Cortex of kidney (tissue), 1 donor: Measurements from ENCODE around the gene CFAP73.

Source experiments
- DNase-seq: peaks from one replicate; lab custom pipeline; 2025; lab: John Stamatoyannopoulos, UW

Gene CFAP73

DNA sequence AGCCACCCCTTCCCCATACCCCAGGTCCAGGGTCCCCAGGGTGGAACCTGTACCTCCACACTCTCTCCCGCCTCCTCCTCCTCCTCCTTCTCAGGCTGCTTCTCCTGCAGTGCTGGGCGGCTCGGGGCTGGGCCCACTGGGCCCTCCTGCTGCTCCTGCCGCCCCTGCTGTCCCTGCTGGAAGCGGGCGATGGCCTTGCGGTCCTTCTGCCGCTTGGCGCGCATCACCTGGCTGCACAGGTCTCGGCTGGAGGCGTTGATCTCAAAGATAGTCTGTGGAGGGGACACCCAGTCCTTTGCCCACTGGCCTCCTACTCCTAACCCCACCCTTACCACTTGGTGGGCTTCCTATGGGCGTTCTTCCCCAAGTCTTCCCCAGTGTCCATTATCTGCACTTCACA is 14.5 kb downstream of the CFAP73 start:
- no peak for DNase-seq

DNA sequence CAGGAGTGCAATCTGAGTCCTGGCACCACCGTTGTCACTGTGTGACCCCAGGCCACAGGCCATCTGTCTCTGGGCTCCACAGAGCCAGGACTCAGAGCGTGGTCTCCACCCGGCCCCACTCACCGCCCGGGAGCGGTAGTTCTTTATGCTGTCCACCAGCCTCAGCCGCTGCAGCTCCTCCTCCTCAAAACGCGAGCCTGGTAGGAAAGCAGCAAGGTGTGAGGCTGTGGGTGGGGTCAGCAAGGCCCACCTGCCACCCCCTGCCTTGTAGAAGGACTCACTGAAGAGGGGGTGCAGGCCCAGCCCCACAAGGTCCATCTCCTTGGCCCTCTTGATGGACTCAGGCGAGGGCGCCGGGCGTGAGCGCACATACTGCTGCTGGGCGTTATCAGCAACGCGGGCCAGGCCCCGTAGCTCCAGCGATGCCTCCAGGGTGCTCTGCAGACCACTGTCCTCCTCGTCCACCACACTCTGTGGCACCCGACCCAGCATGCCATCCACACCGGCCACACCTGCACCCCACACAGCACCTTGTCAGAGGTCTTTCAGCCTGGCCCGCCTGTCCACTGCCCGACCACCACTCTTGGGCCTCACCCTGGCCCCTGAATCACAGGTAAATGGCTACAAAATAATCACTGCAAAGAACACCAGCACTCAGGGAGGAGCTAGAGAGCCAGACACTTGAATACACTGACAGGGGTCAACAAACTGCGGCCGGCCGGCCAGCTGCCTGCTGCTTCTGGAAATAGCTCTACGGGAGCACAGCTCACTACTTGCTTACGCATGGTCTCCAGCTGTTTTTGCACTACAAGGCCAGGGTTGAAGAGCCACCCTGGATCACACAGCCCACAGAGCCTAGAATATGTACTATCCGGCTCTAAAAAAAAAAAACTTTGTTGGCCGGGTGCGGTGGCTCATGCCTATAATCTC is 16.3 kb downstream of the CFAP73 start:
- no peak for DNase-seq

DNA sequence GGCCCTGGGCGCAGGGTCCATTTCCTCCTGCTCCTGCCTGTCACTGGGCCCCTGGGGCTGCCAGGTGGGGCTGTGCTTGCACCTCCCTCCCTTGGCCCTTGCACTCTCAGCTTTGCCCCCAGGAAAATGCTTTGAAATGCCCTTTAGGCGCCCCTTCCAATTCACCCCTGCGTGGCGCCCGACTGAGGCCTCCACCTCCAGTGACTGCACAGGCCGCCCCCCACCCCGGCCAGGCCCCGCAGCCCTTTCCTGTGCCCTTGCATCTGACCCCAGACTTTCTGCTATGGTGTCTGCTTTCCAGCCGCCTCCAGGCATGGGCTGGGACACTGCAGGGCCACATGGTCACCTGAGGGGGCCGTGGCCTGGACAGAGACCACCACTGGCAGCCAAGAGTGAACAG is 18.3 kb downstream of the CFAP73 start:
- DNase-seq = no peak

DNA sequence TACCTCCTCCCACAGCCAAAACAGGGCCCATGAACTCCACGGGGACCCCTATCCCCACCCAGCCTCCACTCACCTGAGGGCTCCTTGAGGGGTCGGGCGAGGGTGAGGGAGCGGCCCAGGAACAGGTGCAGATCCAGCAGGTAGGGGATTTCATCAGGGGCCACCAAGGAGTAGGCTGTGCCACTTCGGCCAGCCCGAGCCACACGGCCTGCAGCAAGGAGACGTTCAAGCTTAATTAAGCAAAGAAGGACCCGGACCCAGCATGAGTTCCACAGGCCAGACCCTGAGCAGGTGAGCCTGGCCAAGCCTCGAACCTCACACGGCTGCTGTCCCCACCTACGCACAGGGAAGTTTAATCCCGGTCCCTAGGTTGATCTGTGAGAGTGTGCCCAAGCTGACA is 20.2 kb downstream of the CFAP73 start:
- DNase-seq = no peak

DNA sequence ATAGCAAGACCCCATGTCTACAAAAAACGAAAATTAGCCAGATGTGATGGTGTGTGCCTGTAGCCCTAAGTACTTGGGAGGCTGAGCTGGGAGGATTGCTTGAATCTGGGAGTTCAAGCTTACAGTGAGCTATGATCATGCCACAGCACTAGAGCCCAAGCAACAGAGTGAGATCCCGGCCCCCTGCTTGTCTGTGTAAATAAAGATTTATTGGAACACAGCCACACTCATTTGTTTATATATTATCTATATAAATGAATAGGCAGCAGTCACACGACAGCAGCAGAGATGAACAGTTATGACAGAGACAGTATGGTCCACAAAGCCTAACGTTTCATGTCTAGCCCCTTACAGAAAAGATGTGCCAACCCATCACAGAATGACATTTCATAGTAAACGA is 20.9 kb downstream of the CFAP73 start:
- no peak for DNase-seq

DNA sequence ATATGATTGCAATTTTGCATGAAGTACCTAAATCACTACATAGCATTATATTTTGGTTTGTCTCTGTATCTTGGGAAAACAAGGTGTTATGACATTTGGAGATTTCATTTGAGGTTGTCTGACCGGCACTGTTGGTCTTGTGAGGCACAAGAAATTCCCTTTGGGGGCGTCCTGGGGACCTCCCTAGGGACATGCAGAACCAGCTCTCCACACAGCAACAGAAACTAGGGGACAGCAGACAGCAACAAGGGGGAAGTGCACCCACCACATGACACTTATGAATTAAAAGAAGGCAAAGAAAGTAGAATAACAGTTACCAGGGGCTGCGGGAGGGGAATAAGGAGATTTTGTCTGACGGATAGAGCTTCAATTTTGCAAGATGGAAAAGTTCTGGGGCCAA is 21.4 kb downstream of the CFAP73 start:
- no peak for DNase-seq

DNA sequence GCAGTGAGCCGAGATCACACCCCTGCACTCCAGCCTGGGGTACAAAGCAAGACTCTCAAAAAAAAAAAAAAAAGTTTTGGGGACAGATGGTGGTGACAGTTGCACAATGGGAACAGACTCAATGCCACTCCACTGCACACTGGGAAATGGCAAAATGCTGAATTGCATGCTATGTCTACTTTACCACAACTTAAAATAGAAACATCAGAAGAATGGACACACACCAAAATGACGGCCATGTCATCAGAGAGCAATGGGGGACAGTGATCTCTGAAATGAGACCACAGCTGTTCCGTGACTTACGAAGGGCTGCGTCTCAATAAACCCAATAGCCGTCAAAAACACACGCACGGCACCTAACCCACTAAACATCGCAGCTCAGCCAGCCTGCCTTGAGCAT is 22.0 kb downstream of the CFAP73 start:
- DNase-seq = no peak

DNA sequence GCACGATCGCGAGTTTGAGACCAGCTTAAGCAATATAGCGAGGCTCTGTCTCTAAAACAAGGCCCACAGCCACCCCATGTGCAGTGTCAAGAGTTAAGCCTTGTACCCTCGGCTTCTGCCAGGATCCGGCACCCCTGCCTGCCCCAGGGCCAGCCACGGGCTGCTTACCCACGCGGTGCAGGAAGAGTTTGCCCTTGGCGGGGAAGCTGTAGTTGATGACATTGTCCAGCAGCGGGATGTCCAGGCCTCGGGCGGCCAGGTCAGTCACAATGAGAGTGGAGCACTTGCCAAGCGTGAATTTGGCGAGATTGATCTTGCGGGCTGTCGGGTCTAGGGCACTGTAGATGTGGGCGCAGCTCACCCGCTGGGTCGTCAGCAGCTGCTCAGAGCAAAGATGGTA is 22.7 kb downstream of the CFAP73 start:
- no peak for DNase-seq

DNA sequence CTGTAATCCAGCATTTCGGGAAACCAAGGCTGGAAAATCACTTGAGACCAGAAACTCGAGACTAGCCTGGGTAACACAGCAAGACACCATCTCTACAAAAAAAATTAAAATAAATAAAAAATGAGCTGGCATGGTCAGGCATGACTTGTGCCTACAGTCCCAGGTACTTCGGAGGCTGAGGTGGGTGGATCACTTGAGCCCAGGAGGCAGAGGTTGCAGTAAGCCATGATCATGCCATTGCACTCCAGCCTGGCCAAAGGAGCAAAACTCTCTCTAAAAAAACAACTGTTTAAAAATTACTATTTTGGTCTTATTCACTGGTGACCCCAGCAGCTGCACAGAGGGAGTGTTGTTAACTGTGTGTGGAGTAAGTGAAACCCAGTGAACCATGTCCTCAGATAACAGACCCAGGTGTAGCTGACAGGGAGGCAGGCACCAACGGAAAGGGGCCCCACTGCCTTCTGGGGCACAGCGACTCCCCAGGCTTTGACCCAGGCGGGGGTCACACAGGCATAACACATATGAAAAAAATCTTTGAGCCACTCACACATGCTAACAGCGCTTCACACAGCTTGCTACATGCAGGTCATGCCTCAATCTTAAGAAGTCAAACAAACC is 23.7 kb downstream of the CFAP73 start:
- no peak for DNase-seq

DNA sequence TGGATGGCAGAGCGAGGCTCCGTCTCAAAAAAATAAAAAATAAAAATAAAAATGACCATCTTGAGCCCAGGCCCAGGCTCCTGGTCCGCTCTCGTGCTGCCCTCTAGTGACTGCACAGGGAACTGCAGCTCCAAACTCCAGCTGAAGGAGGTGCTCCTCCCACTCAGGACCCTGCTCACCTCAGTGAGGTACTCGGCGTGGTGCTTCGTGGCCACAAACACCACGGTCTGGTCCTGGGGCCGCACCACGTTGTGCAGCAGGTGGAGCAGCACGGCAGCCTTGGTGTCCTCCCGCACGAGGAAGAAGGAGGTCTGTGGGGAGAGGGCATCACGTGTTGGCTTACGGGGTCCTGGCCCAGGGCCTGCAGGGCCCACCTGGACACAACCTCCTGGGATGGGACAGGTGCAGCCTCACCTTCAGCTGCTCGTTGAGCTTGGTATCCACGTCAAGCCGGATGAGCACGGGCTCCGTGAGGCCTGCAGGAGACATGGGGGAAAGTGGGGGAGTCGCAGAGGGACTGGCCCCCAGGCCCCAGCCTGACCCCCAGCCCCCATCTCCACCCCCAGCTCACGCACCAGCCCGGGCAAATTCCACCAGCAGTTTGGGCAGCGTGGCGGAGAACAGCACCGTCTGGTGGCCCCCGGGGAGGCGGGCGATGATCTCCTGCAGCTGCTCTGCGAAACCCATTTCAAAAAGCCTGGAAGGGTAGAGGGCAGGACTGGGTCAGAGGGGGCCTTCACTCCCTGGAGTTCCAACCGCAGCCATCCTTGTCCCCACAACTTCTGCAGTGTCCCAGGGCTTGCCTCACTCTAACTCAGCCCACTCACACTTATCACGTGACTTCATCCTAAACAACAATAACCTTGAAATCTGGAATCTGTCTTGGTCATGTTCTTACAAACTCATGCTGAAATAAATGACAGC is 25.2 kb downstream of the CFAP73 start:
- no peak for DNase-seq

DNA sequence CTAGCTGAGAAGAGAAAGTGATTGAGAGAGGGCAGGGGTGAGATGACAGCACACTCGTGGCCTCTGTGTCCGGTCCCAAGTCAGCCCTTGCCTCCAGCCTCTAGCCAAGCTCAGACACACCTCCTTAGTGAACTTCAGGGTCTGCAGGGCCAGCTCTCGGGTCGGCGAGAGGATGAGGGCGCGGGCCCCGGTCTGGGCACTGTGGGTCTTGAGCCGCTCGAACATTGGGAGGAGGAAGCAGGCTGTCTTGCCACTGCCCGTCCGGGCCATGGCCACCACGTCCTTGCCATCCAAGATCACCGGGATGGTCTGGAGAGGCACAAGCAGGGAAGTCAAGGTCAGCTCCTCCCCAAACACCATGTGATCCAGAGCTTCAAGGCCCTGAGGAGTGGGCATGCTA is 29.5 kb downstream of the CFAP73 start:
- DNase-seq = no peak

DNA sequence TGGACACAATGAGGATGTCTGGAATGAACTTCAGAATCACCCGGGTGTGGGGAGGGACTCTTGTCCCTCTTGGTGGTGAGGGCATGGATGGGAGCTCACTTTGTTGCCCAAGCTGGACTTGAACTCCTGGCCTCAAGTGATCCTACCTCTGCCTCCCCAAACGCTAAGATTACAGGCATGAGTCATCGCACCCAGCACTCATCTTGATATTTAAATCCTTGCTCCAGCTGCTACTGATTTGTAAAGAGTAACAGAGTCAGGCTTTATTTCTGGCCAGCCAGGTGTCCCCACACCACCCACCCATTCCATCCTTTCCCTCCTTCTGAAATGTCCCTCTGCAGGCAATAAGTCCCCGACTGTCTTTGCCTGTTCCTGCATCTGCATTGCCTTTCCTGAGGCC is 30.8 kb downstream of the CFAP73 start:
- no peak for DNase-seq

DNA sequence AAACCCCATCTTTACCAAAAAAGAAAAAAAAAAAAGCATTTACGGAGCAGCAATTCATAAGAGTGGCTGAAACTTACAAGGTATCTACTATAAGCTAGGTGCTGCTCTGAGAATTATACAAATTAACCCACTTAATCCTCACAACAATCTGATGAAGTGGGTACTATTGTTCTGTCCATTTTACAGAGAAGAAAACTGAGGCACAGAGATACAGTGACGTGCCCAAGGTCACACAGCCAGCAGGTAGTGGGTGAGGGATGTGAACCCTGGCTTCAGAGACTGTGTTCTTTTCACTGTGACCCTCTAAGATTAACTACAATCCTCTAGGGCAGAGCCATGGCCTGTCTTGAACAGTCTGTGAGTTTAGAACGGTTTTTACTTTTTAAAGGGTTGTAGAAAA is 32.5 kb downstream of the CFAP73 start:
- no peak for DNase-seq

DNA sequence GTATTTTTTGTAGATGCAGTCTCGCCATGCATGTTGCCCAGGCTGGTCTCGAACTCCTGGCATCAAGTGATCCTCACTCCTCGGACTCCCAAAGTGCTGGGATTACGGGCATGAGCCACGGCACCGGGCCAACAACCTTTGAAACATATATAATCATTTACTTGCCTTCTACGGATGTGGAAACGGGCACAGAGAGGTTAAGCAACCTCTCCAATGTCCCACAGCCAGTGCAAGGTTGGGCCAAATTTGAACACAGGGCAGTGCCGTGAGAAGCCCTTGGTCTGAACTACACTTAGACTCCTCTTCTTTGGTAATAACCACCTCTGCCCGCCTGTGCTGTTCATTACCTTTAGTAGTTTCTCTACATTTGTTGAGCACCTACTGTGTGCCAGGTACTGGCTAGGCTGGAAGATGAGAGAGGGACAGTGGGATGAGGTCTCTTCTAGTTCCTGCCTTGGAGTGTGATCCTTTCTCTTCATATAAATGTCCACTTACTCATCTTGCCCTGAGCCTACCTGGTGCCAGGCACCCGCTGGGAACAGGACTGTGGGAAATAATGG is 33.6 kb downstream of the CFAP73 start:
- no peak for DNase-seq

DNA sequence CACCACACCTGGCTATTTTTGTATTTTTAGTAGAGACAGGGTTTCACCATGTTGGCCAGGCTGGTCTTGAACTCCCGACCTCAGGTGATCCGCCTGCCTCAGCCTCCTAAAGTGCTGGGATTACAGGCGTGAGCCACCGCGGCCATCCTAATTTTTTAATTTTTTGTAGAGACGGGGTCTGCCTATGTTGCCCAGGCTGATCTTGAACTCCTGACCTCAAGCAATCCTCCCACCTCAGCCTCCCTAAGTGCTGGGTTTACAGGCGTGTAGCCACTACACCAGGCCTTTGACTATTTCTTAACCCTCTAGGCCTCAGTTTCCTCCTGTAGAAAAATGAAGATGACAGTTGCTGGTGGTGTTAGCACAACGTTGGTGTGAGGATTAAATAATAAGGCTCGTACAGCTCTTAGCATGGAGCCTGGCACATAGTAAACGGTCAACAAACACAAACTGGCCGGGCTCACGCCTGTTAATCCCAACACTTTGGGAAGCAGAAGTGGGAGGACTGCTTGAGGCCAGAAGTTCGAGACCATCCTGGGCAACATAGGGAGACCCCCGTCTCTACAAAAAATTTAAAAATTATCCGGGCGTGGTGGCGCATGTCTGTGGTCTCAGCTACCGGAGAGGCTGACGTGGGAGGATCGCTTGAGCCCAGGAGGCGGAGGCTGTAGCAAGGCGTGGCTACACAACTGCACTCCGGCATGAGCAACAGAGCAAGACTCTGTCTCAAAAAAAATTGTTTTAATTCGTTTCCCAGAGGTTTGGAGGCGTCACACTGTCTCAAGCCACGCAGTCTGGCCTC is 34.8 kb downstream of the CFAP73 start:
- no peak for DNase-seq

DNA sequence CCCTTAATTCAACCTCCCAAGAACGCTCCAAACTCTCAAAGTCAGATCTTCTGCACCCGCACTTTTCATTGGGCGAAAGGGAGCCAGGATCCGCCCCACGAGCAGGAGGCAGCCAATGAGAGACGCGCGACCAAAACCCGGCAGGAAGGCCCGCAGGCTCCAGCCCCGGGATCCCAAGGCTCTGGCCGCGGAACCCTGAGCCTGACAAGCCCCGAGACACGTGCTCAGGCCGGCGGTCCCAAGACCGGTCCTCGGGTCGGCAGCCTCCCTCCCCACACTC is 35.3 kb downstream of the CFAP73 start:
- no peak for DNase-seq

DNA sequence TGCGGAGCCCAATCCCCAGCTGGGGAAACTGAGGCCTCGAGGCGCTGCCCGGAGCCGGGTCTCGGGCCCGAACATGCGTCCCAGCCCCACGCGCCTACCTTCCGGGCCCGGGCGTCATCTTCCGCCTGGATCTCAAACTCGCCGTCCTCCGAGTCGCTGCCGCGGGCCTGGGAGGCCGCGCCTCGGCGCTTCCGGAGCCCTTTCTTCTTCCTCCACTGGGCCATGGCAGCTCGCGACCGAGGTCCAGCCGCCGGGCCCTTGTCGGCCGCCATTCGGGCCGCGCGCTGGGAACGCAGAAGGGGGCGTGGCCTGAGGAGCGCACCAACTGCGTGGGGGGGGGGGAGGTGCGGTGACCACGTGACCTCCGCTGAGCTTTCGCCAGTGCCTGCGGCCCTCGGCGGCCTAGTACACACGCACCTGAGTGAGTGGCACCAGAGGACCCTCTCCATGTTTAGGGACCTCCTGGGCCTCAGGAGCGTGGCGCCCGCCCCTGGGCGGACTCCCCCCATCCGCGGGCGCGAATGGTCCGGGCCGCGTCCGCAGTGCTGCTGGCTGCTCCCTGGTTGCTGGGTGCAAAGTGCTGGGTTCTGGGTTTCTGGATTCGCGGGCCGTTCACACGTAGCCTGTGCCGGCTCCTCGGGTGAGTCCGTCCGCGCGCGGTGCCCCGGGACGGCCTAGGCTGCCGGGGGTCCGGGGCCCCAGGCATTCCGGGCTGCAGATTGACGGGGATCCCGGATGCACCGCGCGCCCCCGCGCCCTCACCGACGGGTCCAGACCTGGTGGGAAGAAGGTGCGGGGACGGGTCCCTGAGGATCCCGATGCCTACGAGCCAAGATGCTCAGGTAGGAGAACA is 35.9 kb downstream of the CFAP73 start, which contains the start of the genes DDX54 and RITA1:
DDX54 (minus strand) TSS at position 299 of the 853 bp plus-strand sequence; CDS start at position 272, 27 bp downstream.
RITA1 (plus strand) TSS at position 542 of the 853 bp plus-strand sequence. CDS start 1,026 bp downstream, outside the sequence.
- no peak for DNase-seq

DNA sequence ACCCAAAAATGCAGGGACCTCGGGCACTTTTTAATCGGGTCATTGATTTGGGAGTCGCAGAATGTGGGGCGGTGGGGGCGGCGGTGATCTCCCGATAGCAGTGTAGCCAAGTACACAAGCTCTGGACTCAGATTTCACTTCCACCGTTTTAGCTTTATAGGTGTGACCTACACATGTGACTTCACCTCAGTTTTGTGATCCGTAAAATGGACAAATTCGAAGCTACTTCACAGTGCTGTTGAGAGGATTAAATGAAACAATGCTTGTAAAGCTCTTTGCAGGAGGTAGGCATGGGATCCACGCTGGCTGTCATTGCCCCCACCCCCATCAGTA is 36.5 kb downstream of the CFAP73 start:
- DNase-seq = no peak

DNA sequence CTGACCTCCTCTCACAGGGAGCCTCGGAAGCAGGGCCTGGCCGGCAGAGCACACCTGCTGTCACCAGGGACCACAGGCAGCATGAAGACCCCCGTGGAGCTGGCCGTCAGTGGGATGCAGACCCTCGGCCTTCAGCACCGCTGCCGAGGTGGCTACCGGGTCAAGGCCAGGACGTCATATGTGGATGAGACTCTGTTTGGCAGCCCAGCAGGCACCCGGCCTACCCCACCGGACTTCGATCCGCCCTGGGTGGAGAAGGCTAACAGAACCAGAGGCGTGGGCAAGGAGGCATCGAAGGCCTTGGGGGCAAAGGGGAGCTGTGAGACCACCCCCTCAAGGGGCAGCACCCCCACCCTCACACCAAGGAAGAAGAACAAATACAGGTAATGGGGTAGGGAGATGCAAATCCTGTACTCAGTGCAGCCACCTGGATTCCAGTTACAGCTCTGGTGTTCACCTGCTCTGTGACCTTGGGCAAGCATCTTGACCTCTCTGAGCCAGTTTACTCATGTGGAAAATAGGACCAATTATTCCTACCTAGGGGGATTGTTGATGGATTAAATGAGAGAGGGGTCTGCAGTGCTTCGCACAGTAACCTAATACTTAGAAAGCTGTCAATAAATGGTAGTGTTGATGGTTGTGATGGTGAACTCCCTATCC is 37.3 kb downstream of the CFAP73 start:
- no peak for DNase-seq

DNA sequence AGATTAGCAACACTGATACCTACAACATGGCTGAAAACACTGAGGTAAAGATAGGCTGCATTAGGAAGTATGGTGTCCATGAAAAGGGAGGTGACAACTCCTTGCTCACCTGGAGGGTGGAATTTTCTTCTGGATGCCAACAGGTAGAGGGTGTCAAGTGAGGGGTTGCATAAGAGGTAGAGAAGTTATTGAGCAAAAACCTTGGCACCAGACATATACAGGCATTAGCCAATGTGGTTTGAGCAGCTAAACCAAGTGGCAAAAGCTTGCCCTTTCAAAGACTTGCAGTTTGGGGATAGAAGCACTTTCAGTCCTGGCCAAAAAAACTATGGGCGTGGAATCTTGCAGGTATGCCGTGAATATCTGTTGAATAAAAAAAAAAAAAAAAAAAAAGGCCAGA is 39.8 kb downstream of the CFAP73 start:
- DNase-seq = no peak
